ENCODE measurements around the gene GLRX3.
"Not testable (repeated sequence)": the region's sequence is repeated elsewhere in the genome, so short reads cannot be mapped to it uniquely, and the experiment has no call there.

The GLRX3 gene

GRCh38 chr10:130111852-130112180, 24.4 kb upstream of the GLRX3 start:
- no peaks in the 10 kb centered on the region for H3K9me3 ChIP-seq (ENCODE audit: control insufficient read depth, insufficient read depth, low read length)
- H3K4me3 ChIP-seq (ENCODE audit: low read length), result no peak overlapping the region; the same call in 1 of the 2 replicates
- H3K36me3 ChIP-seq (ENCODE audit: control insufficient read depth, insufficient read depth, low read length), result no peaks in the 10 kb centered on the region
- DNase-seq (ENCODE audit: low read depth, low spot score), result no peak
- H3K27ac ChIP-seq (ENCODE audit: low read length), result no peak overlapping the region
- WGBS (ENCODE audit: insufficient coverage, insufficient read length), result no CpG with 5 or more reads among the region's 6 CpGs
- H3K27me3 ChIP-seq (ENCODE audit: control insufficient read depth, insufficient read depth, low read length), result no peaks in the 10 kb centered on the region
- H3K4me1 ChIP-seq (ENCODE audit: control insufficient read depth, insufficient read depth, low read length), result peaks cover 1% of the 10 kb centered on the region; the same call in 1 of the 2 replicates

- no CpG with 5 or more reads among the region's 3 CpGs for WGBS (ENCODE audit: insufficient coverage, insufficient read length)
- no peak overlapping the region for H3K27ac ChIP-seq (ENCODE audit: low read length)
- no peak for DNase-seq (ENCODE audit: low read depth, low spot score)
- peaks cover 1% of the 10 kb centered on the region; the same call in 1 of the 2 replicates for H3K4me1 ChIP-seq (ENCODE audit: control insufficient read depth, insufficient read depth, low read length)
- no peaks in the 10 kb centered on the region for H3K9me3 ChIP-seq (ENCODE audit: control insufficient read depth, insufficient read depth, low read length)
- no peak overlapping the region for H3K4me3 ChIP-seq (ENCODE audit: low read length)
- no peaks in the 10 kb centered on the region for H3K36me3 ChIP-seq (ENCODE audit: control insufficient read depth, insufficient read depth, low read length)
- no peaks in the 10 kb centered on the region for H3K27me3 ChIP-seq (ENCODE audit: control insufficient read depth, insufficient read depth, low read length)
Measured at GRCh38 chr10:130112821-130113220, 23.4 kb upstream of the GLRX3 start.

- no CpG with 5 or more reads among the region's 4 CpGs for WGBS (ENCODE audit: insufficient coverage, insufficient read length)
- not testable (repeated sequence) for H3K4me1 ChIP-seq (ENCODE audit: control insufficient read depth, insufficient read depth, low read length)
Measured at GRCh38 chr10:130116942-130117341, 19.2 kb upstream of the GLRX3 start.

GRCh38 chr10:130117535-130117934, 18.7 kb upstream of the GLRX3 start:
- not testable (repeated sequence) for H3K9me3 ChIP-seq (ENCODE audit: control insufficient read depth, insufficient read depth, low read length); H3K4me3 ChIP-seq (ENCODE audit: low read length); DNase-seq (ENCODE audit: low read depth, low spot score); H3K27ac ChIP-seq (ENCODE audit: low read length); H3K27me3 ChIP-seq (ENCODE audit: control insufficient read depth, insufficient read depth, low read length); H3K4me1 ChIP-seq (ENCODE audit: control insufficient read depth, insufficient read depth, low read length); H3K36me3 ChIP-seq (ENCODE audit: control insufficient read depth, insufficient read depth, low read length)
- WGBS (ENCODE audit: insufficient coverage, insufficient read length), result no CpG with 5 or more reads among the region's 6 CpGs

More at GRCh38 chr10:130116942-130117341, 19.2 kb upstream of the GLRX3 start:
- not testable (repeated sequence) for H3K27ac ChIP-seq (ENCODE audit: low read length); H3K4me3 ChIP-seq (ENCODE audit: low read length); H3K27me3 ChIP-seq (ENCODE audit: control insufficient read depth, insufficient read depth, low read length); H3K9me3 ChIP-seq (ENCODE audit: control insufficient read depth, insufficient read depth, low read length); H3K36me3 ChIP-seq (ENCODE audit: control insufficient read depth, insufficient read depth, low read length); DNase-seq (ENCODE audit: low read depth, low spot score)

GRCh38 chr10:130121486-130122079, 14.6 kb upstream of the GLRX3 start:
- WGBS (ENCODE audit: insufficient coverage, insufficient read length), result no CpG with 5 or more reads among the region's 13 CpGs
- H3K27me3 ChIP-seq (ENCODE audit: control insufficient read depth, insufficient read depth, low read length), result no peaks in the 10 kb centered on the region
- no peak overlapping the region for H3K27ac ChIP-seq (ENCODE audit: low read length)
- H3K4me3 ChIP-seq (ENCODE audit: low read length), result no peak overlapping the region
- no peaks in the 10 kb centered on the region for H3K36me3 ChIP-seq (ENCODE audit: control insufficient read depth, insufficient read depth, low read length)
- H3K4me1 ChIP-seq (ENCODE audit: control insufficient read depth, insufficient read depth, low read length), result no peaks in the 10 kb centered on the region
- DNase-seq (ENCODE audit: low read depth, low spot score), result no peak
- no peaks in the 10 kb centered on the region for H3K9me3 ChIP-seq (ENCODE audit: control insufficient read depth, insufficient read depth, low read length)

- Histone ChIP-seq H3K4me3 (ENCODE audit: low read length) (no peak overlapping the region), H3K27me3 (ENCODE audit: control insufficient read depth, insufficient read depth, low read length) (no peaks in the 10 kb centered on the region; the same call in 1 of the 2 replicates), H3K36me3 (ENCODE audit: control insufficient read depth, insufficient read depth, low read length) (no peaks in the 10 kb centered on the region), H3K27ac (ENCODE audit: low read length) (no peak overlapping the region), H3K4me1 (ENCODE audit: control insufficient read depth, insufficient read depth, low read length) (peaks cover 1% of the 10 kb centered on the region; the same call in 1 of the 2 replicates), H3K9me3 (ENCODE audit: control insufficient read depth, insufficient read depth, low read length) (no peaks in the 10 kb centered on the region)
- peak; percentile 78 for DNase-seq (ENCODE audit: low read depth, low spot score)
- no CpG with 5 or more reads among the region's 10 CpGs for WGBS (ENCODE audit: insufficient coverage, insufficient read length)
Measured at GRCh38 chr10:130127364-130128061, 8.7 kb upstream of the GLRX3 start.

- Histone ChIP-seq H3K27ac (ENCODE audit: low read length) (no peak overlapping the region), H3K36me3 (ENCODE audit: control insufficient read depth, insufficient read depth, low read length) (no peaks in the 10 kb centered on the region), H3K9me3 (ENCODE audit: control insufficient read depth, insufficient read depth, low read length) (no peaks in the 10 kb centered on the region), H3K27me3 (ENCODE audit: control insufficient read depth, insufficient read depth, low read length) (no peaks in the 10 kb centered on the region; the same call in 1 of the 2 replicates), H3K4me3 (ENCODE audit: low read length) (no peak overlapping the region), H3K4me1 (ENCODE audit: control insufficient read depth, insufficient read depth, low read length) (peaks cover 1% of the 10 kb centered on the region; the same call in 1 of the 2 replicates)
- no CpG with 5 or more reads among the region's 3 CpGs for WGBS (ENCODE audit: insufficient coverage, insufficient read length)
- no peak for DNase-seq (ENCODE audit: low read depth, low spot score)
Measured at GRCh38 chr10:130128062-130128781, 8.0 kb upstream of the GLRX3 start.

- no CpG with 5 or more reads among the region's 27 CpGs for WGBS (ENCODE audit: insufficient coverage, insufficient read length)
- H3K4me1 ChIP-seq (ENCODE audit: control insufficient read depth, insufficient read depth, low read length), result peaks cover 1% of the 10 kb centered on the region; the same call in 1 of the 2 replicates
- no peak overlapping the region for H3K27ac ChIP-seq (ENCODE audit: low read length)
- no peak overlapping the region for H3K4me3 ChIP-seq (ENCODE audit: low read length)
- H3K9me3 ChIP-seq (ENCODE audit: control insufficient read depth, insufficient read depth, low read length), result no peaks in the 10 kb centered on the region
- DNase-seq (ENCODE audit: low read depth, low spot score), result no peak
- no peaks in the 10 kb centered on the region; the same call in 1 of the 2 replicates for H3K27me3 ChIP-seq (ENCODE audit: control insufficient read depth, insufficient read depth, low read length)
- no peaks in the 10 kb centered on the region for H3K36me3 ChIP-seq (ENCODE audit: control insufficient read depth, insufficient read depth, low read length)
Measured at GRCh38 chr10:130128922-130129321, 7.3 kb upstream of the GLRX3 start.

- no peak overlapping the region for H3K27ac ChIP-seq (ENCODE audit: low read length)
- no peaks in the 10 kb centered on the region for H3K36me3 ChIP-seq (ENCODE audit: control insufficient read depth, insufficient read depth, low read length)
- H3K9me3 ChIP-seq (ENCODE audit: control insufficient read depth, insufficient read depth, low read length), result no peaks in the 10 kb centered on the region
- H3K27me3 ChIP-seq (ENCODE audit: control insufficient read depth, insufficient read depth, low read length), result no peaks in the 10 kb centered on the region
- no peak for DNase-seq (ENCODE audit: low read depth, low spot score)
- no CpG with 5 or more reads among the region's 17 CpGs for WGBS (ENCODE audit: insufficient coverage, insufficient read length)
- peak overlapping the region; percentile 96; the same call in 1 of the 2 replicates for H3K4me3 ChIP-seq (ENCODE audit: low read length)
- H3K4me1 ChIP-seq (ENCODE audit: control insufficient read depth, insufficient read depth, low read length), result peaks cover 2% of the 10 kb centered on the region; the same call in 1 of the 2 replicates
Measured at GRCh38 chr10:130135676-130136225, 440 bp upstream of the GLRX3 start.

- no peak for DNase-seq (ENCODE audit: low read depth, low spot score)
- Histone ChIP-seq H3K4me3 (ENCODE audit: low read length) (peak overlapping the region; percentile 96; the same call in 1 of the 2 replicates), H3K27me3 (ENCODE audit: control insufficient read depth, insufficient read depth, low read length) (no peaks in the 10 kb centered on the region), H3K27ac (ENCODE audit: low read length) (no peak overlapping the region), H3K9me3 (ENCODE audit: control insufficient read depth, insufficient read depth, low read length) (no peaks in the 10 kb centered on the region), H3K36me3 (ENCODE audit: control insufficient read depth, insufficient read depth, low read length) (no peaks in the 10 kb centered on the region), H3K4me1 (ENCODE audit: control insufficient read depth, insufficient read depth, low read length) (peaks cover 5% of the 10 kb centered on the region; the same call in 1 of the 2 replicates)
- WGBS (ENCODE audit: insufficient coverage, insufficient read length), result no CpG with 5 or more reads among the region's 10 CpGs
Measured at GRCh38 chr10:130137090-130137448, 878 bp downstream of the GLRX3 start.

All from iPS DF 6.9 (cell line).